Lung (tissue), 12 donors: Measurements from ENCODE around the gene NFIB. TPM values are rescaled to one million over a fixed set of nuclear protein-coding genes. Genes with fewer than 3 reads are reported as not detected.
A peak's percentile ranks its signal among the peaks of the same experiment; 100 is the strongest.

Experiments
- ATAC-seq: fragments of 200-7000 bp; cut with Tn5 transposase; one replicate; pipeline ENCODE4 v1.9.1; 2020; ENCODE audit warnings: moderate number of reproducible peaks; ENCODE audit not compliant: insufficient read depth, low FRiP score
- DNase-seq, 3 donors: peaks; one replicate each; pipeline ENCODE4 v3.0.0-alpha.2; 2013 to 2017
- H3K27ac ChIP-seq, 2 donors: one replicate each; pipeline ENCODE4 v1.5.1; 2013; ENCODE audit warnings: mild to moderate bottlenecking in 2 of 2, moderate library complexity in 2 of 2, control low read depth in 1 of 2, inconsistent platforms in 1 of 2, low read depth in 1 of 2, low read length in 1 of 2
- H3K27me3 ChIP-seq, 3 donors: one replicate each; pipeline ENCODE4 v1.5.1; 2013; ENCODE audit warnings: low read length in 2 of 3; ENCODE audit not compliant: control insufficient read depth in 3 of 3, insufficient read depth in 3 of 3
- H3K36me3 ChIP-seq, 4 donors: one replicate each; pipeline ENCODE4 v1.5.1; 2013; ENCODE audit warnings: low read length in 4 of 4, mild to moderate bottlenecking in 1 of 4, moderate library complexity in 1 of 4; ENCODE audit not compliant: control insufficient read depth in 4 of 4, insufficient read depth in 4 of 4
- H3K4me1 ChIP-seq, 5 donors: one replicate each; pipeline ENCODE4 v1.5.1; 2013; ENCODE audit warnings: low read length in 5 of 5, mild to moderate bottlenecking in 2 of 5, moderate library complexity in 1 of 5; ENCODE audit not compliant: control insufficient read depth in 5 of 5, insufficient read depth in 5 of 5
- H3K4me3 ChIP-seq: one replicate; pipeline ENCODE4 v1.5.1; 2013; ENCODE audit warnings: mild to moderate bottlenecking, control low read depth, moderate library complexity
- H3K9ac ChIP-seq, 2 donors: one replicate each; pipeline ENCODE4 v1.5.1; 2013; ENCODE audit warnings: low read length in 2 of 2, control low read depth in 1 of 2; ENCODE audit not compliant: insufficient read depth in 1 of 2
- H3K9me3 ChIP-seq, 4 donors: one replicate each; pipeline ENCODE4 v1.5.1; 2013; ENCODE audit warnings: low read length in 3 of 4, mild to moderate bottlenecking in 1 of 4, moderate library complexity in 1 of 4; ENCODE audit not compliant: control insufficient read depth in 4 of 4, insufficient read depth in 3 of 4
- WGBS, 2 donors: extraction: QIAGEN DNeasy Blood & Tissue Kit; methylation state at CpG; one replicate each; pipeline ENCODE4 v1.1.7; 2013; 5-methylcytosine and 5-hydroxymethylcytosine counted together
- polyA plus RNA-seq, 2 donors: library from polyadenylated mRNA; stranded (reverse); fragments of 200-250 nt; gene quantifications; one replicate each; pipeline ENCODE4 v1.2.1, GENCODE V29; 2013
- total RNA-seq, 2 donors: library from RNA; depleted of rRNA in 1 of 2; stranded (reverse); fragments of >200 nt in 1 of 2; gene quantifications; one replicate each; pipeline ENCODE4 v1.2.1, GENCODE V29; 2014 to 2021
- TF ChIP-seq, protein P1 (sequence below): IDR thresholded peaks from 2 replicates; pipeline ENCODE4 v1.5.1; 2012; ENCODE audit warnings: mild to moderate bottlenecking; ENCODE audit errors: control extremely low read depth, extremely low read depth
- donor health status: control.
- donor health status: control.
- donor health status: Bipolar disorder and iron deficiency.
- donor health status: healthy.
- donor health status: DM: yes; HTN: yes; CAD: no.

NFIB gene
- total and polyA plus RNA-seq, 4 donors: 7.3 to 189 (median 51.0) TPM

DNA sequence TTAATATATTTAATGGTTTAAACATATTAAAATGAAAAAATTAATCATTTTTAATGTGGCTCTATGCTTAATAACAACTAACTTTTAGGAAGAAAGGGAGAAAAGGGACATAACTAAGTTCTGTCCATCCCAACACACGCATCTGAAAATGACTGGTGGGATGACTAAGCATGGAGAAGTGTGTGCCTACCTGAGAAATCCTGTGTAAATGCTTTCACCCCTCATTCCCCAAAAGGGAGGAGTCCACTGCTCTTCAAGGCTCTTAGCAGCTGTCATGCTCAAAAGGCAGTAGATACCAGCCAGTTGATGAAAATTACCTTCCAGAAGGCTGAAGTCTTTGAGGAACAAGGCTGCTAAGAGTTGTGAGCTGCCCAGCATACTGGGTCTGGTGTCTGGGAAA is 130.9 kb downstream of the NFIB start:
- TF ChIP-seq, protein P1, sequence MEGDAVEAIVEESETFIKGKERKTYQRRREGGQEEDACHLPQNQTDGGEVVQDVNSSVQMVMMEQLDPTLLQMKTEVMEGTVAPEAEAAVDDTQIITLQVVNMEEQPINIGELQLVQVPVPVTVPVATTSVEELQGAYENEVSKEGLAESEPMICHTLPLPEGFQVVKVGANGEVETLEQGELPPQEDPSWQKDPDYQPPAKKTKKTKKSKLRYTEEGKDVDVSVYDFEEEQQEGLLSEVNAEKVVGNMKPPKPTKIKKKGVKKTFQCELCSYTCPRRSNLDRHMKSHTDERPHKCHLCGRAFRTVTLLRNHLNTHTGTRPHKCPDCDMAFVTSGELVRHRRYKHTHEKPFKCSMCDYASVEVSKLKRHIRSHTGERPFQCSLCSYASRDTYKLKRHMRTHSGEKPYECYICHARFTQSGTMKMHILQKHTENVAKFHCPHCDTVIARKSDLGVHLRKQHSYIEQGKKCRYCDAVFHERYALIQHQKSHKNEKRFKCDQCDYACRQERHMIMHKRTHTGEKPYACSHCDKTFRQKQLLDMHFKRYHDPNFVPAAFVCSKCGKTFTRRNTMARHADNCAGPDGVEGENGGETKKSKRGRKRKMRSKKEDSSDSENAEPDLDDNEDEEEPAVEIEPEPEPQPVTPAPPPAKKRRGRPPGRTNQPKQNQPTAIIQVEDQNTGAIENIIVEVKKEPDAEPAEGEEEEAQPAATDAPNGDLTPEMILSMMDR: no peak
- Histone ChIP-seq H3K36me3 (peaks cover 0 to 6% (median 0%) of the 10 kb centered on the region in 4 donors), H3K4me3 (no peak overlapping the region), H3K4me1 (peaks cover 0 to 50% (median 36%) of the 10 kb centered on the region in 5 donors), H3K27me3 (no peaks in the 10 kb centered on the region), H3K27ac (no peak overlapping the region), H3K9ac (no peak overlapping the region), H3K9me3 (no peaks in the 10 kb centered on the region)
- no peak for DNase-seq
- 88 to 89% methylated on average over 1 of the region's 1 CpG for WGBS, 2 donors
- ATAC-seq: no peak

DNA sequence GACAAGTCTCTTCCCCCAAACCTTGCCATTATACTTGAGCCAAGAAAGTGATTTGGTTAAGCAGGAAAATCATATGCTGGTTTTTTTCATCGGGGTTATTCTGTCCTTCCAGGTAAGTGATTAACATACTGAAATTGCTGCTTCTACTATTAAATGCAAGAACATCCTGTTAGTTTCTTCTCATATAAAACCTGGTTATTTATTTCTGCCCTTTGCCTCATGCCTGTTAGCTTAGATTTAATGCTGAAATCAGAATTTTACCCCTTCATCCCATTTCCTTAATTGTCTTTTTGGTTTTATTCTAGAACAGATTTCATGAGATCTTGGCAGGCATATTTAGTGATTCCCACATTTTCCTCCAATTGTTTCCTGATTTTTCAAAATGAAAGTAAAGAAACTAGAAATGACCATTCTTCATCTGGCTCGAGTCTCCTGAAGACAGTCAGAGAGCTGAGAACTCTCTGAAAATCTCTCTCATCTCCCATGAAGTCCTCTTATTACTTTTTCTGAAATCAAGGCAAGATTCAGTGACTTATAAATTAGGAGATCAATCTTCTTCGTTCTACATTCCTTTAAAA is 132.9 kb downstream of the NFIB start:
- H3K27me3 ChIP-seq: no peaks in the 10 kb centered on the region
- no peaks in the 10 kb centered on the region for H3K9me3 ChIP-seq
- no peak overlapping the region for H3K4me3 ChIP-seq
- TF ChIP-seq, protein P1: no peak
- peak overlapping the region in 1 of 2 donors; percentile 53 for H3K9ac ChIP-seq
- peaks cover 0 to 6% (median 0%) of the 10 kb centered on the region in 4 donors for H3K36me3 ChIP-seq
- peak overlapping the region in 1 of 2 donors; percentile 68 for H3K27ac ChIP-seq
- 53 to 78% methylated on average over 3 of the region's 3 CpGs for WGBS, 2 donors
- peaks cover 0 to 39% (median 27%) of the 10 kb centered on the region in 5 donors for H3K4me1 ChIP-seq
- ATAC-seq (no peak), DNase-seq (no peak)

DNA sequence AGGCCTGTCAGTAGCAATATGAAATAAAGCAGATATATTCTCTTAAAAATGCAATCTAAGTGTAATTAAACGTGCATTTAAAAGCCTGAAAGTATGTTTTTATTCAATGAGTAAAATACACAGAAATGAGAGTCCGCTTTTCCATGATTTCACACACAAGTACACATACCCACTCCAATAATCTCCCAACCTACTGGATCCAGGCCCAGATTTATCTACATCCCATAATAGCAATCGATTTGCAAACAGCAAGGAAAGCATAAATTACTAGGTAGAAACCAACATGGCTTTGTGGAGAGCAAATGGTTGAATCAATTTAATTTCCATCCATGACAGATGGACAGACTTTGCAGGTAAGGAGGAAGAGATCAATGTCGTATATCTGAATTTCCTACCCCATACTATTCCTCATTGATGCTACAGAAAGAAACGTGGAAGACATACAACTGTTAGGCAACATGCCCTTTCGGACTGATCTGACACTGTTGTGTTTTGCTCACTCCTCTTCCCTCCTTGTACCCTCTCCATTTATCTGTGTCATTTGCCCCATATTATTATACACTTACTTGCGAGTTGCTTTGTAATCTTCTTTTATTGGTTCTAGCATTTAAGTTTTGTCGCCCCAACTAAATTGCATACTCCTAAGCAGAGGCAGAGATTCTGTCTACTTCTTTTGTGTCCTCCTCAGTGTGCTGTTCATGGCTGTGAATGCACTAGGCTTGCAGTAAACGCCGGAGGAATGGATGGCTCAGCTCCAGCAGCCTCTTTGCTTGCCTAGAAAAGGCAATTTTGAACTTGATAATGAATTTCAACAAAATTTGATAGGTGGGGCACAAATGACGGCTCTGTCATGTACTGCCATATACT is 133.6 kb downstream of the NFIB start:
- DNase-seq: peak; percentile 47 to 72 (median 68)
- H3K4me3 ChIP-seq: no peak overlapping the region
- peaks cover 0 to 6% (median 0%) of the 10 kb centered on the region in 4 donors for H3K36me3 ChIP-seq
- H3K27me3 ChIP-seq: no peaks in the 10 kb centered on the region
- WGBS, 2 donors: 70 to 84% methylated on average over 11 of the region's 11 CpGs
- H3K9ac ChIP-seq: peak overlapping the region in 1 of 2 donors; percentile 53
- H3K9me3 ChIP-seq: no peaks in the 10 kb centered on the region
- peaks cover 0 to 39% (median 23%) of the 10 kb centered on the region in 5 donors for H3K4me1 ChIP-seq
- peak overlapping the region; percentile 63 to 68 for H3K27ac ChIP-seq
- TF ChIP-seq, protein P1: no peak
- ATAC-seq: peak; percentile 47
